Astrocyte (in vitro differentiated cells and primary cell): ENCODE data around the gene APOC4. TPM values are rescaled to one million over a fixed set of nuclear protein-coding genes. Genes with fewer than 3 reads are reported as not detected.

ENCODE experiments used
- DNase-seq: peaks from one replicate; pipeline ENCODE4 v3.0.0-alpha.2; 2010; ENCODE audit warnings: low read depth
- FAIRE-seq: peaks from 2 replicates; lab custom pipeline; 2011; peaks lifted over from hg19 to GRCh38; lab: Jason Lieb, UNC
- H2AFZ ChIP-seq: 2 replicates; pipeline ENCODE4 v1.6.0; 2012; ENCODE audit warnings: low read depth, low read length, inconsistent platforms
- H3K27ac ChIP-seq: 2 replicates; pipeline ENCODE4 v1.5.1; 2011; ENCODE audit warnings: low read depth, low read length, inconsistent platforms
- H3K27me3 ChIP-seq: 2 replicates; pipeline ENCODE4 v1.6.0; 2011; ENCODE audit warnings: low read length, inconsistent platforms; ENCODE audit not compliant: insufficient read depth
- H3K36me3 ChIP-seq: 2 replicates; pipeline ENCODE4 v1.5.1; 2011; ENCODE audit warnings: low read length, inconsistent platforms; ENCODE audit not compliant: insufficient read depth
- H3K4me1 ChIP-seq: 2 replicates; pipeline ENCODE4 v1.5.1; 2011; ENCODE audit warnings: low read length, inconsistent platforms; ENCODE audit not compliant: insufficient read depth
- H3K4me2 ChIP-seq: 2 replicates; pipeline ENCODE4 v1.6.0; 2012; ENCODE audit warnings: low read length, inconsistent platforms
- H3K4me3 ChIP-seq: 2 replicates; pipeline ENCODE4 v1.5.1; 2011; ENCODE audit warnings: low read depth, mild to moderate bottlenecking, low read length, inconsistent platforms; ENCODE audit not compliant: insufficient read depth
- H3K79me2 ChIP-seq: 2 replicates; pipeline ENCODE4 v1.6.0; 2012; ENCODE audit warnings: mild to moderate bottlenecking, low read length, inconsistent platforms; ENCODE audit not compliant: insufficient read depth
- H3K9ac ChIP-seq: 2 replicates; pipeline ENCODE4 v1.6.0; 2012; ENCODE audit warnings: mild to moderate bottlenecking, low read length, inconsistent platforms
- H3K9me3 ChIP-seq: 2 replicates; pipeline ENCODE4 v1.5.1; 2012; ENCODE audit warnings: low read depth, mild to moderate bottlenecking, low read length, inconsistent platforms; ENCODE audit not compliant: insufficient read depth
- H4K20me1 ChIP-seq: 2 replicates; pipeline ENCODE4 v1.6.0; 2012; ENCODE audit warnings: low read length, inconsistent platforms; ENCODE audit not compliant: insufficient read depth
- H3K27ac Mint-ChIP-seq: one replicate; pipeline ENCODE4 v1.8.0; 2021; ENCODE audit warnings: mild to moderate bottlenecking, mixed read lengths; ENCODE audit not compliant: unreplicated experiment
- H3K27me3 Mint-ChIP-seq: one replicate; pipeline ENCODE4 v1.8.0; 2021; ENCODE audit warnings: low read depth, mixed read lengths; ENCODE audit not compliant: unreplicated experiment
- H3K36me3 Mint-ChIP-seq: one replicate; pipeline ENCODE4 v1.8.0; 2021; ENCODE audit warnings: low read depth, mixed read lengths; ENCODE audit not compliant: unreplicated experiment
- H3K4me1 Mint-ChIP-seq: one replicate; pipeline ENCODE4 v1.8.0; 2021; ENCODE audit warnings: low read depth, mixed read lengths; ENCODE audit not compliant: unreplicated experiment
- H3K4me3 Mint-ChIP-seq: one replicate; pipeline ENCODE4 v1.8.0; 2021; ENCODE audit warnings: mild to moderate bottlenecking, moderate library complexity, mixed read lengths; ENCODE audit not compliant: unreplicated experiment
- H3K9me3 Mint-ChIP-seq: one replicate; pipeline ENCODE4 v1.8.0; 2021; ENCODE audit warnings: mild to moderate bottlenecking, mixed read lengths; ENCODE audit not compliant: unreplicated experiment
- CTCF ChIP-seq: IDR thresholded peaks from 2 replicates; pipeline ENCODE4 v1.5.1; 2011; ENCODE audit warnings: low read depth, mild to moderate bottlenecking, inconsistent platforms, low read length, moderate library complexity; ENCODE audit not compliant: insufficient read depth
- EZH2 ChIP-seq: IDR thresholded peaks from 2 replicates; pipeline ENCODE4 v1.6.1; 2012; ENCODE audit warnings: mild to moderate bottlenecking, low read length, inconsistent platforms; ENCODE audit not compliant: insufficient read depth
- total RNA-seq: library from RNA; stranded (reverse); gene quantifications from 2 replicates; pipeline ENCODE4 v1.2.1, GENCODE V29; 2021

APOC4 gene
- total RNA-seq, 1 donor from 2014 or later, result not detected

- Mint-ChIP-seq H3K4me3 (no peak overlapping the region), H3K4me1 (no peaks in the 10 kb centered on the region), H3K36me3 (peaks cover 15% of the 10 kb centered on the region), H3K9me3 (no peaks in the 10 kb centered on the region), H3K27ac (no peak overlapping the region), H3K27me3 (no peaks in the 10 kb centered on the region)
- Histone ChIP-seq H3K4me1 (no peaks in the 10 kb centered on the region), H3K27ac (no peak overlapping the region), H2AFZ (no peak overlapping the region), H3K4me3 (no peak overlapping the region), H3K79me2 (no peaks in the 10 kb centered on the region), H3K27me3 (no peaks in the 10 kb centered on the region), H3K4me2 (no peak overlapping the region), H3K9ac (no peak overlapping the region), H4K20me1 (peaks cover 7% of the 10 kb centered on the region), H3K36me3 (peaks cover 11% of the 10 kb centered on the region), H3K9me3 (no peaks in the 10 kb centered on the region)
- FAIRE-seq, result no peak
- no peak for TF ChIP-seq CTCF
- TF ChIP-seq EZH2, result no peak
- no peak for DNase-seq
These were observed 44.4 kb downstream of the APOC4 start for GRCh38 chr19:44986389-44986788.

GRCh38 chr19:44987148-44987675 lies 45.2 kb downstream of the APOC4 start:
- no peak overlapping the region for H3K27ac ChIP-seq
- no peaks in the 10 kb centered on the region for H3K9me3 ChIP-seq
- H3K4me3 ChIP-seq, result no peak overlapping the region
- H4K20me1 ChIP-seq, result peaks cover 7% of the 10 kb centered on the region
- Mint-ChIP-seq H3K36me3 (peaks cover 17% of the 10 kb centered on the region), H3K4me1 (no peaks in the 10 kb centered on the region), H3K27ac (no peak overlapping the region), H3K27me3 (no peaks in the 10 kb centered on the region), H3K4me3 (no peak overlapping the region), H3K9me3 (no peaks in the 10 kb centered on the region)
- no peak for TF ChIP-seq EZH2
- no peak for TF ChIP-seq CTCF
- no peak overlapping the region for H3K9ac ChIP-seq
- no peak overlapping the region for H3K4me2 ChIP-seq
- no peaks in the 10 kb centered on the region for H3K79me2 ChIP-seq
- H3K4me1 ChIP-seq, result no peaks in the 10 kb centered on the region
- FAIRE-seq (no peak), DNase-seq (no peak)
- peaks cover 11% of the 10 kb centered on the region for H3K36me3 ChIP-seq
- no peak overlapping the region for H2AFZ ChIP-seq
- H3K27me3 ChIP-seq, result no peaks in the 10 kb centered on the region

- no peak overlapping the region for H3K27ac Mint-ChIP-seq
- Histone ChIP-seq H3K9me3 (no peaks in the 10 kb centered on the region), H4K20me1 (peaks cover 4% of the 10 kb centered on the region), H3K27ac (no peak overlapping the region), H3K4me2 (no peak overlapping the region), H3K9ac (no peak overlapping the region), H3K79me2 (no peaks in the 10 kb centered on the region), H2AFZ (no peak overlapping the region), H3K4me3 (no peak overlapping the region), H3K36me3 (peaks cover 8% of the 10 kb centered on the region), H3K27me3 (no peaks in the 10 kb centered on the region), H3K4me1 (no peaks in the 10 kb centered on the region)
- H3K9me3 Mint-ChIP-seq, result no peaks in the 10 kb centered on the region
- FAIRE-seq (no peak), DNase-seq (no peak)
- TF ChIP-seq EZH2 (no peak), CTCF (no peak)
- peaks cover 17% of the 10 kb centered on the region for H3K36me3 Mint-ChIP-seq
- no peak overlapping the region for H3K4me3 Mint-ChIP-seq
- no peaks in the 10 kb centered on the region for H3K4me1 Mint-ChIP-seq
- H3K27me3 Mint-ChIP-seq, result no peaks in the 10 kb centered on the region
These were observed 46.2 kb downstream of the APOC4 start for GRCh38 chr19:44988273-44988672.
